OCI-LY1 (cell line): Measurements from ENCODE around the gene DYSF.

Experiments used
- H2AFZ ChIP-seq: fragments of 200-600 bp; sonication (generic), shearing (Covaris generic); 2 replicates; pipeline ENCODE4 v1.6.0; 2014; ENCODE audit warnings: antibody characterized with exemption, mild to moderate bottlenecking, low read length
- H3F3A ChIP-seq: fragments of 200-600 bp; sonication (generic), shearing (Covaris generic); 2 replicates; pipeline ENCODE4 v1.6.0; 2014; ENCODE audit warnings: mild to moderate bottlenecking, antibody characterized with exemption, low read length, moderate library complexity; ENCODE audit not compliant: insufficient read depth
- H3K27ac ChIP-seq: fragments of 200-600 bp; sonication (generic); 2 replicates; pipeline ENCODE4 v1.5.1; 2014; ENCODE audit warnings: low read length, mixed run types, mild to moderate bottlenecking, low read depth; ENCODE audit not compliant: poor library complexity, severe bottlenecking
- H3K27me3 ChIP-seq: fragments of 200-600 bp; sonication (generic); 2 replicates; pipeline ENCODE4 v1.6.0; 2014; ENCODE audit warnings: antibody characterized with exemption, mild to moderate bottlenecking, low read length, moderate library complexity; ENCODE audit not compliant: insufficient read depth
- H3K36me3 ChIP-seq: fragments of 200-600 bp; sonication (generic); 2 replicates; pipeline ENCODE4 v1.6.1; 2014; ENCODE audit warnings: mild to moderate bottlenecking, antibody characterized with exemption, low read length, moderate library complexity, mixed read lengths; ENCODE audit not compliant: insufficient read depth
- H3K4me1 ChIP-seq: fragments of 200-600 bp; sonication (generic); 2 replicates; pipeline ENCODE4 v1.5.1; 2014; ENCODE audit warnings: mild to moderate bottlenecking, low read length, moderate library complexity; ENCODE audit not compliant: insufficient read depth, severe bottlenecking
- H3K4me2 ChIP-seq: fragments of 200-600 bp; sonication (generic), shearing (Covaris generic); 2 replicates; pipeline ENCODE4 v1.6.1; 2014; ENCODE audit warnings: low read length
- H3K4me3 ChIP-seq: fragments of 200-600 bp; sonication (generic); 2 replicates; pipeline ENCODE4 v1.5.1; 2014; ENCODE audit warnings: low read length, low read depth, mild to moderate bottlenecking, mixed read lengths; ENCODE audit not compliant: poor library complexity, severe bottlenecking
- H3K79me2 ChIP-seq: fragments of 200-600 bp; shearing (Covaris generic); 2 replicates; pipeline ENCODE4 v1.6.1; 2016; ENCODE audit warnings: mixed run types, low read length, mixed read lengths; ENCODE audit not compliant: insufficient read depth
- H3K9ac ChIP-seq: fragments of 200-600 bp; sonication (generic), shearing (Covaris generic); 2 replicates; pipeline ENCODE4 v1.6.1; 2014; ENCODE audit warnings: mild to moderate bottlenecking, low read length, mixed read lengths
- H3K9me2 ChIP-seq: fragments of 200-600 bp; sonication (generic), shearing (Covaris generic); 2 replicates; pipeline ENCODE4 v1.6.1; 2014; ENCODE audit warnings: low read depth, mild to moderate bottlenecking, low read length, mixed read lengths
- H3K9me3 ChIP-seq: fragments of 200-600 bp; shearing (Covaris generic); 2 replicates; pipeline ENCODE4 v1.6.1; 2014; ENCODE audit warnings: low read length, mixed read lengths
- H4K20me1 ChIP-seq: fragments of 200-600 bp; sonication (generic), shearing (Covaris generic); 2 replicates; pipeline ENCODE4 v1.6.0; 2016; ENCODE audit warnings: mild to moderate bottlenecking, low read length; ENCODE audit not compliant: insufficient read depth
- CTCF ChIP-seq: fragments of 200-600 bp; sonication (generic), shearing (Covaris generic); IDR thresholded peaks from 2 replicates; pipeline ENCODE4 v1.5.1; 2017; ENCODE audit warnings: mild to moderate bottlenecking, antibody characterized with exemption, low read length, moderate library complexity, mixed read lengths
- EZH2 ChIP-seq: fragments of 200-600 bp; sonication (generic), shearing (Covaris generic); IDR thresholded peaks from 2 replicates; pipeline ENCODE4 v1.8.0; 2017; ENCODE audit warnings: borderline replicate concordance, mixed run types, mild to moderate bottlenecking, antibody characterized with exemption, low read length, moderate library complexity, mixed read lengths

Gene DYSF

GRCh38 chr2:71689393-71689792 lies 236.0 kb downstream of the DYSF start:
- Histone ChIP-seq H3K9ac (no peak overlapping the region), H3K79me2 (no peaks in the 10 kb centered on the region), H3K27me3 (0 out of 2 replicates have a peak, but pooled peaks cover 4% of the 10 kb centered on the region), H3F3A (no peaks in the 10 kb centered on the region), H3K4me1 (no peaks in the 10 kb centered on the region), H3K4me2 (no peak overlapping the region), H3K9me3 (no peaks in the 10 kb centered on the region), H3K9me2 (no peaks in the 10 kb centered on the region), H2AFZ (no peak overlapping the region), H3K27ac (no peak overlapping the region), H3K4me3 (no peak overlapping the region), H3K36me3 (no peaks in the 10 kb centered on the region), H4K20me1 (no peaks in the 10 kb centered on the region)
- TF ChIP-seq EZH2 (no peak), CTCF (no peak)

GRCh38 chr2:71689968-71690834 lies 236.8 kb downstream of the DYSF start:
- H3K4me3 ChIP-seq: no peak overlapping the region
- no peaks in the 10 kb centered on the region for H4K20me1 ChIP-seq
- H3K9me3 ChIP-seq: no peaks in the 10 kb centered on the region
- H3F3A ChIP-seq: no peaks in the 10 kb centered on the region
- H2AFZ ChIP-seq: no peak overlapping the region
- no peaks in the 10 kb centered on the region for H3K4me1 ChIP-seq
- H3K9ac ChIP-seq: no peak overlapping the region
- no peak overlapping the region for H3K27ac ChIP-seq
- no peak overlapping the region for H3K4me2 ChIP-seq
- H3K27me3 ChIP-seq: 0 out of 2 replicates have a peak, but pooled peaks cover 4% of the 10 kb centered on the region
- H3K9me2 ChIP-seq: no peaks in the 10 kb centered on the region
- no peaks in the 10 kb centered on the region for H3K79me2 ChIP-seq
- no peak for TF ChIP-seq CTCF
- no peak for TF ChIP-seq EZH2
- no peaks in the 10 kb centered on the region for H3K36me3 ChIP-seq

- no peaks in the 10 kb centered on the region for H3K9me2 ChIP-seq
- H3K9me3 ChIP-seq: no peaks in the 10 kb centered on the region
- no peak overlapping the region for H3K9ac ChIP-seq
- no peak overlapping the region for H3K4me2 ChIP-seq
- no peaks in the 10 kb centered on the region for H3K36me3 ChIP-seq
- no peak overlapping the region for H2AFZ ChIP-seq
- H3K4me1 ChIP-seq: no peaks in the 10 kb centered on the region
- H3K27ac ChIP-seq: no peak overlapping the region
- H3F3A ChIP-seq: no peaks in the 10 kb centered on the region
- TF ChIP-seq CTCF (no peak), EZH2 (no peak)
- no peaks in the 10 kb centered on the region for H4K20me1 ChIP-seq
- no peak overlapping the region for H3K4me3 ChIP-seq
- H3K79me2 ChIP-seq: no peaks in the 10 kb centered on the region
- H3K27me3 ChIP-seq: 0 out of 2 replicates have a peak, but pooled peaks cover 4% of the 10 kb centered on the region
These were observed 237.6 kb downstream of the DYSF start for GRCh38 chr2:71690876-71691475.
